Trophoblast cell (in vitro differentiated cells and primary cell): Measurements from ENCODE around the gene ALG2.

Experiments used
- DNase-seq, 2 donors: peaks; one replicate each; pipeline ENCODE4 v3.0.0-alpha.2; 2016
- H2AFZ ChIP-seq: 2 replicates; pipeline ENCODE4 v1.6.1; 2013; ENCODE audit warnings: low read length, moderate library complexity, mild to moderate bottlenecking; ENCODE audit not compliant: insufficient read depth, poor library complexity
- H2AK5ac ChIP-seq: 2 replicates; pipeline ENCODE4 v1.6.1; 2013; ENCODE audit warnings: mild to moderate bottlenecking, low read length
- H2BK120ac ChIP-seq: 2 replicates; pipeline ENCODE4 v1.6.1; 2013; ENCODE audit warnings: low read length, mild to moderate bottlenecking, moderate library complexity; ENCODE audit not compliant: insufficient read depth, poor library complexity
- H2BK12ac ChIP-seq: 2 replicates; pipeline ENCODE4 v1.6.1; 2013; ENCODE audit warnings: mild to moderate bottlenecking, low read length, moderate library complexity
- H2BK5ac ChIP-seq: 2 replicates; pipeline ENCODE4 v1.6.1; 2013; ENCODE audit warnings: low read length, low read depth, moderate library complexity, mild to moderate bottlenecking; ENCODE audit not compliant: poor library complexity
- H3K14ac ChIP-seq: 2 replicates; pipeline ENCODE4 v1.6.1; 2013; ENCODE audit warnings: mild to moderate bottlenecking, low read length
- H3K18ac ChIP-seq: 2 replicates; pipeline ENCODE4 v1.6.1; 2013; ENCODE audit warnings: mild to moderate bottlenecking, low read length
- H3K23ac ChIP-seq: 2 replicates; pipeline ENCODE4 v1.6.1; 2013; ENCODE audit warnings: low read length
- H3K27ac ChIP-seq: 2 replicates; pipeline ENCODE4 v1.5.1; 2013; ENCODE audit warnings: low read depth, mild to moderate bottlenecking, inconsistent platforms, low read length, moderate library complexity
- H3K27me3 ChIP-seq: 2 replicates; pipeline ENCODE4 v1.6.1; 2013; ENCODE audit warnings: inconsistent platforms, mild to moderate bottlenecking, low read length, moderate library complexity; ENCODE audit not compliant: insufficient read depth
- H3K36me3 ChIP-seq, 2 experiments: 1 replicate in 1 of 2; 2 replicates in 1 of 2; pipeline ENCODE4 v1.6.1; 2013; ENCODE audit warnings: low read length in 2 of 2, mild to moderate bottlenecking in 2 of 2, moderate library complexity in 1 of 2; ENCODE audit not compliant: insufficient read depth in 2 of 2, control insufficient read depth in 1 of 2
- H3K4ac ChIP-seq: 2 replicates; pipeline ENCODE4 v1.6.1; 2013; ENCODE audit warnings: low read depth, mild to moderate bottlenecking, low read length, moderate library complexity
- H3K4me1 ChIP-seq, 2 experiments: 1 replicate in 1 of 2; 2 replicates in 1 of 2; pipeline ENCODE4 v1.6.1; 2013; ENCODE audit warnings: low read length in 2 of 2, mild to moderate bottlenecking in 2 of 2, moderate library complexity in 1 of 2; ENCODE audit not compliant: insufficient read depth in 2 of 2, control insufficient read depth in 1 of 2
- H3K4me2 ChIP-seq: 2 replicates; pipeline ENCODE4 v1.6.1; 2013; ENCODE audit warnings: inconsistent platforms, mild to moderate bottlenecking, low read length, moderate library complexity
- H3K4me3 ChIP-seq: 2 replicates; pipeline ENCODE4 v1.5.1; 2013; ENCODE audit warnings: mild to moderate bottlenecking, low read depth, low read length, inconsistent platforms
- H3K79me1 ChIP-seq: one replicate; pipeline ENCODE4 v1.6.1; 2013; ENCODE audit warnings: low read length
- H3K79me2 ChIP-seq: 2 replicates; pipeline ENCODE4 v1.6.1; 2013; ENCODE audit warnings: low read length, mild to moderate bottlenecking; ENCODE audit not compliant: control insufficient read depth, insufficient read depth, poor library complexity
- H3K9ac ChIP-seq: 2 replicates; pipeline ENCODE4 v1.6.1; 2013; ENCODE audit warnings: mild to moderate bottlenecking, low read length
- H3K9me3 ChIP-seq: 2 replicates; pipeline ENCODE4 v1.6.1; 2013; ENCODE audit warnings: low read depth, mild to moderate bottlenecking, control low read depth, inconsistent platforms, low read length; ENCODE audit not compliant: insufficient read depth
- H4K12ac ChIP-seq: 2 replicates; pipeline ENCODE4 v1.6.1; 2013; ENCODE audit warnings: low read depth, mild to moderate bottlenecking, low read length, moderate library complexity
- H4K8ac ChIP-seq: 2 replicates; pipeline ENCODE4 v1.6.1; 2013; ENCODE audit warnings: low read depth, mild to moderate bottlenecking, low read length, moderate library complexity
- H4K91ac ChIP-seq: one replicate; pipeline ENCODE4 v1.6.1; 2013; ENCODE audit warnings: low read depth, mild to moderate bottlenecking, low read length, moderate library complexity
- WGBS: extraction: QIAGEN DNeasy Blood & Tissue Kit; methylation state at CpG from one replicate; pipeline ENCODE4 v1.1.7; 2013; ENCODE audit warnings: missing lambda C conversion rate; ENCODE audit not compliant: insufficient read length, insufficient coverage; ENCODE audit errors: extremely low coverage; 5-methylcytosine and 5-hydroxymethylcytosine counted together

The ALG2 gene

DNA sequence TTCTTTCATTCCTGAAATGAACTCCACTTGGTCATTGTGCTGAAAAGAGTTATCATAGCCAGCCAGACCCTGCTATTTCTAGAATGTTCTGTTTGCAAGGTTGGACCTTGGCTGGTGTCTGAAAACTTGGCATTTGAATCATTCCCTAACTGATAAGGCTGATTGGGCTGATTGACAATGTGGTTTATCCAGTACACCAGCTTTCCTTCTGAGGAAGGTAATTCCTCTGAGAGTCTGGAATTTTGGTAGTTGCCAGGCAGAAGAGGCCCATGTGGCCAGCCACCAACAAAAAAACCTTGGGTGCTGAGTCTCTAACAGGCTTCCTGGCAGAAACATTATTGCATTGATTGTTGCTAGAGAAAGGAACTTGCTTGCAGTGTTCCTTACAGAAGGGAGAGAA, 15.6 kb upstream of the ALG2 start:
- H3K27ac ChIP-seq = no peak overlapping the region
- H3K23ac ChIP-seq = no peak overlapping the region
- H3K4me2 ChIP-seq = no peak overlapping the region
- no peak overlapping the region for H2BK120ac ChIP-seq
- no peak overlapping the region for H2BK12ac ChIP-seq
- no peaks in the 10 kb centered on the region for H3K79me2 ChIP-seq
- H4K12ac ChIP-seq = no peak overlapping the region
- H3K18ac ChIP-seq = no peak overlapping the region
- no peak overlapping the region for H3K4ac ChIP-seq
- peak; percentile 85 to 97 for DNase-seq
- H3K36me3 ChIP-seq = peaks cover 1 to 9% of the 10 kb centered on the region in 2 experiments
- H2BK5ac ChIP-seq = no peak overlapping the region
- H3K9ac ChIP-seq = no peak overlapping the region
- H4K91ac ChIP-seq = no peak overlapping the region
- H4K8ac ChIP-seq = no peak overlapping the region
- no peak overlapping the region for H2AK5ac ChIP-seq
- peaks cover 0 to 9% of the 10 kb centered on the region in 2 experiments for H3K4me1 ChIP-seq
- no peaks in the 10 kb centered on the region for H3K27me3 ChIP-seq
- H2AFZ ChIP-seq = no peak overlapping the region
- no peak overlapping the region for H3K14ac ChIP-seq
- H3K9me3 ChIP-seq = no peaks in the 10 kb centered on the region
- H3K4me3 ChIP-seq = no peak overlapping the region
- no peaks in the 10 kb centered on the region for H3K79me1 ChIP-seq

DNA sequence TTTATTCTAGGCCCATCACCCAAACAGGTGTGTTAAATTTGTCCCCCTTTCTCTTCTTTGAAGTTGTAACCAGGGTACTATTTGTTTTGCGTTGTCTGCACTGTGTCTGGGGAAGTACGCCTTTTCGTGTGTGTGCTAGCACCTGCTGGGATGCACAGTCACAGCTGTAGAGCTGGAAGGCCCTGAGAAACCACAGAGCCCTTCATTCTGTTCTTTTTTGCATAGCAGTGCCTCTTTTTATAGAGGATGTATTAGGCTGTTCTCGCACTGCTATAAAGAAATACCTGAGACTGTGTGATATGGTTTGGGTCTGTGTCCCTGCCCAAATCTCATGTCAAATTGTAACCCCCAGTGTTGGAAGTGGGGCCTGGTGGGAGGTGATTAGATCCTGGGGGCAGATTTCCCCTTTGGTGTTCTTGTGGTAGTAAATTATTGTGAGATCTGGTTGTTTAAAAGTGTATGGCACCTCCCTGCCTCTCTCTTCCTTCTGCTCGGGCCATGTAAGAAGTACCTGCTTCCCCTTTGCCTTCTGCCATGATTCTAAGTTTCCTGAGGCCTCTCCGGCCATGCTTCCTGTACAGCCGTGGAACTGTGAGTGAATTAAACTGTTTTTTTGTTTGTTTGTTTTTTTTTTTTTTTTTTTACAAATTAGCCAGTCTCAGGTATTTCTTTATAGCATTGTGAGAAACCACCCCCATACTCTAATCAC, 14.3 kb upstream of the ALG2 start:
- Histone ChIP-seq H3K14ac (no peak overlapping the region), H2AFZ (no peak overlapping the region), H3K9me3 (no peaks in the 10 kb centered on the region), H2BK5ac (no peak overlapping the region), H3K4me2 (no peak overlapping the region), H4K91ac (no peak overlapping the region), H3K27me3 (no peaks in the 10 kb centered on the region), H3K4me3 (no peak overlapping the region), H3K79me1 (no peaks in the 10 kb centered on the region), H3K4ac (no peak overlapping the region), H3K27ac (no peak overlapping the region), H3K36me3 (peaks cover 4 to 7% of the 10 kb centered on the region in 2 experiments), H3K9ac (no peak overlapping the region), H3K4me1 (peaks cover 0 to 9% of the 10 kb centered on the region in 2 experiments), H4K12ac (no peak overlapping the region), H3K23ac (no peak overlapping the region), H4K8ac (no peak overlapping the region), H3K79me2 (no peaks in the 10 kb centered on the region), H2BK120ac (no peak overlapping the region), H3K18ac (no peak overlapping the region), H2BK12ac (no peak overlapping the region), H2AK5ac (no peak overlapping the region)
- no peak for DNase-seq
- WGBS = no CpG with 5 or more reads among the region's 7 CpGs

DNA sequence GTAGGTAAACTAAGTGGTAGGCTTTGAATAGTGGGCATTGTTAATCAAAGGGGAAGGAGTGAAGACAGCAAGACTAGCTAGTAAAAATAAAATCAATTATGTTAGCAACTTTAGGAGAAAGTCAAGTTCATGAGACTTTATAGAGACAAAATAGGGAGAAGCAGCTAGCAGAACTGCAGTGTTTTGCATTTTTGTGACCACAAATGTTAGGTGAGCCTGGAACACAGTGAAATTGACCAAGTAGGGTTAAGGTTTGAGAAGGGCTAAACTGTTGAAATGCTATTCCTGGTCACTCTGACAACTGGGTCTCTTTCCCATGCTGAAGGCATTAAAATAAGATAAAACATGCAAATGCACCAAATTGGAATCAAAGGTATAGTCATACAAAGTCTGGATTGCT, 13.3 kb upstream of the ALG2 start:
- Histone ChIP-seq H3K4me2 (no peak overlapping the region), H4K12ac (no peak overlapping the region), H3K27ac (no peak overlapping the region), H2BK12ac (no peak overlapping the region), H3K9ac (no peak overlapping the region), H3K27me3 (no peaks in the 10 kb centered on the region), H2AK5ac (no peak overlapping the region), H3K79me1 (no peaks in the 10 kb centered on the region), H3K4me1 (peaks cover 0 to 9% of the 10 kb centered on the region in 2 experiments), H4K91ac (no peak overlapping the region), H2AFZ (no peak overlapping the region), H3K18ac (no peak overlapping the region), H3K23ac (no peak overlapping the region), H3K14ac (no peak overlapping the region), H3K79me2 (no peaks in the 10 kb centered on the region), H2BK120ac (no peak overlapping the region), H3K4me3 (no peak overlapping the region), H2BK5ac (no peak overlapping the region), H3K36me3 (peaks cover 4 to 10% of the 10 kb centered on the region in 2 experiments), H3K9me3 (no peaks in the 10 kb centered on the region), H4K8ac (no peak overlapping the region), H3K4ac (no peak overlapping the region)
- no peak for DNase-seq

DNA sequence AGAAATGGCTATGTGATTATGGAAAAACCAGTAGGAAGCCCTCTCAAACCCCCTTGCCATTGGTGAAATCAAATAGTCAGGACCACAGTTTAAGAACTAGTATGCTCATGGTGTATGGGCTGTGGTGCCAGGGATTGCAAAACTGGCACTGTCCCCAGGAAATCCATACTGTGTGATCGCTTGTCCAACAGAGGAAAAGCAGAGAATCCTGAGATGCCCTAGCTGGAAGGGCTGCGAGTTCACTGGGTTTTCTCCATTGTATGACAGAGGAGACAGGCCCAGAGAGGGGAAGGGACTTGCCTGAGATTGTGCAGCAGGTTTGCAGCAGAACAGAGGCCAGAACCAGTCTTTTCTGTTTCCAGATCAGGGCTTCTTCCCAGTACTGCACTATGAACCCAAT, 12.9 kb upstream of the ALG2 start:
- Histone ChIP-seq H3K23ac (no peak overlapping the region), H3K79me1 (no peaks in the 10 kb centered on the region), H3K27ac (no peak overlapping the region), H3K18ac (no peak overlapping the region), H3K4me1 (peaks cover 0 to 9% of the 10 kb centered on the region in 2 experiments), H2BK120ac (no peak overlapping the region), H3K4me3 (no peak overlapping the region), H3K9me3 (no peaks in the 10 kb centered on the region), H4K91ac (no peak overlapping the region), H3K27me3 (no peaks in the 10 kb centered on the region), H3K4me2 (no peak overlapping the region), H3K4ac (no peak overlapping the region), H2BK12ac (no peak overlapping the region), H2BK5ac (no peak overlapping the region), H3K14ac (no peak overlapping the region), H2AFZ (no peak overlapping the region), H3K79me2 (no peaks in the 10 kb centered on the region), H3K9ac (no peak overlapping the region), H2AK5ac (no peak overlapping the region), H3K36me3 (peaks cover 4 to 10% of the 10 kb centered on the region in 2 experiments), H4K12ac (no peak overlapping the region), H4K8ac (no peak overlapping the region)
- DNase-seq = no peak
- WGBS = no CpG with 5 or more reads among the region's 2 CpGs
